Activated CD4-positive, alpha-beta T cell treated with anti-CD3 and anti-CD28 coated beads for 36 hours (primary cell): ENCODE results near the gene PLD6. TPM values are rescaled to one million over a fixed set of nuclear protein-coding genes. Genes with fewer than 3 reads are reported as not detected.
"Not testable (repeated sequence)": the region's sequence is repeated elsewhere in the genome, so short reads cannot be mapped to it uniquely, and the experiment has no call there.

Experiments used
- ATAC-seq: fragments of 200-7000 bp; cut with Tn5 transposase; one replicate; pipeline ENCODE4 v1.10.0; 2021; ENCODE audit warnings: mild to moderate bottlenecking, moderate library complexity
- CTCF ChIA-PET: fragments of 350-600 bp; sonication (Branson Sonifier 250); formaldehyde crosslinking; loops from one replicate; lab custom pipeline; 2021; ENCODE audit warnings: antibody characterized with exemption; lab: Charles Lee
- POLR2A ChIA-PET: fragments of 350-600 bp; sonication (Branson Sonifier 250); formaldehyde crosslinking; loops from one replicate; lab custom pipeline; 2021; ENCODE audit warnings: antibody characterized with exemption, inconsistent platforms; lab: Charles Lee
- DNase-seq: peaks from one replicate; pipeline ENCODE4 v3.0.0-alpha.2; 2020
- H3K27ac Mint-ChIP-seq: one replicate; pipeline ENCODE4 v1.8.0; 2021; ENCODE audit warnings: mixed read lengths
- H3K27me3 Mint-ChIP-seq: one replicate; pipeline ENCODE4 v1.8.0; 2021; ENCODE audit warnings: mixed read lengths
- H3K36me3 Mint-ChIP-seq: one replicate; pipeline ENCODE4 v1.8.0; 2021; ENCODE audit warnings: low read depth, mixed read lengths
- H3K4me1 Mint-ChIP-seq: one replicate; pipeline ENCODE4 v1.8.0; 2021; ENCODE audit warnings: mixed read lengths
- H3K4me3 Mint-ChIP-seq: one replicate; pipeline ENCODE4 v1.8.0; 2021; ENCODE audit warnings: mild to moderate bottlenecking, moderate library complexity, mixed read lengths
- H3K9me3 Mint-ChIP-seq: one replicate; pipeline ENCODE4 v1.8.0; 2021; ENCODE audit warnings: low read depth, mixed read lengths
- intact Hi-C, 2 experiments: fragments of 100-400 bp; cut with DNase I in 1 of 2; cut with micrococcal nuclease in 1 of 2; formaldehyde crosslinking; loops; one replicate each; pipeline versions ENCODE4 v1.14.2 to v1.15.1; 2022 to 2024; cut with DNase I, micrococcal nuclease
- total RNA-seq, 2 experiments: library from RNA; stranded (reverse); gene quantifications; one replicate each; pipeline ENCODE4 v1.2.3, GENCODE V29; 2021

Gene PLD6
- total RNA-seq, 2 experiments from 2014 or later, result 8.3 to 9.9 TPM

GRCh38 chr17:17200311-17200710 lies 5.8 kb downstream of the PLD6 start:
- Mint-ChIP-seq H3K36me3 (peaks cover 35% of the 10 kb centered on the region), H3K4me1 (peaks cover 22% of the 10 kb centered on the region), H3K4me3 (no peak overlapping the region), H3K27me3 (no peaks in the 10 kb centered on the region), H3K9me3 (no peaks in the 10 kb centered on the region), H3K27ac (no peak overlapping the region)
- no peak for DNase-seq
- CTCF ChIA-PET, result interaction anchor here (0.7 to 1.8 kb wide), 4 partner anchors 8 to 346 kb away, joined by 3 to 5 read pairs (median 4); no protein-coding TSS in a partner anchor
- POLR2A ChIA-PET, result interaction anchor here (0.6 kb wide), 1 partner anchor 110 kb away, joined by 7 read pairs; no protein-coding TSS in a partner anchor
- ATAC-seq, result no peak
- intact Hi-C loops, result no loop called here

- Mint-ChIP-seq H3K9me3 (no peaks in the 10 kb centered on the region), H3K36me3 (peaks cover 18% of the 10 kb centered on the region), H3K4me3 (no peak overlapping the region), H3K27me3 (no peaks in the 10 kb centered on the region), H3K27ac (peak overlapping the region; percentile 14), H3K4me1 (peaks cover 7% of the 10 kb centered on the region)
- intact Hi-C loops, result no loop called here
- ATAC-seq (no peak), DNase-seq (no peak)
- CTCF ChIA-PET, result interaction anchor here (1.0 kb wide), 1 partner anchor 14 kb away, joined by 3 read pairs; no protein-coding TSS in a partner anchor
- POLR2A ChIA-PET, result no interaction called here
These were observed 7.9 kb downstream of the PLD6 start for GRCh38 chr17:17198281-17198680.

DNA sequence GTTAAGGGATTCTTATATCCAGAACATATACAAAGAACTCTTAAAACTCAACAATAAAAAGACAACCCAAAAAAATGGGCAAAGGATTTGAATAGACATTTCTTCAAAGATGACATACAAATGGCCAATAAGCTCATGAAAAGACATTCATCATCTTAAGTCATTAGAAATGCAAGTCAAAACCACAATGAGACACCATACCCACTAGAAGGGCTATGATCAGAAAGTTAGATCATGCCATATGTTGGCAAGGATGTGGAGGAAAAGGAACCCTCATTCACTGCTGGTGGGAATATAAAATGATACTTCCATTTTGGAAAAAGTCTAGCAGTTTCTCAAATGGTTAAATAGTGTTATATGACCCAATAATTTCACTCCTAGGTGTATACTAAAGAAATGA lies 9.4 kb downstream of the PLD6 start:
- no peak for DNase-seq
- H3K4me3 Mint-ChIP-seq, result no peak overlapping the region
- no peaks in the 10 kb centered on the region for H3K27me3 Mint-ChIP-seq
- H3K36me3 Mint-ChIP-seq, result peaks cover 8% of the 10 kb centered on the region
- intact Hi-C loops, result no loop called here
- ChIA-PET CTCF (interaction anchor here (0.8 kb wide), 2 partner anchors 11 to 55 kb away, joined by 3 to 4 read pairs; no protein-coding TSS in a partner anchor), POLR2A (interaction anchor here (0.7 to 1.5 kb wide), 2 partner anchors 12 to 26 kb away, joined by 4 to 7 read pairs; no protein-coding TSS in a partner anchor)
- H3K27ac Mint-ChIP-seq, result no peak overlapping the region
- peaks cover 6% of the 10 kb centered on the region for H3K4me1 Mint-ChIP-seq
- no peaks in the 10 kb centered on the region for H3K9me3 Mint-ChIP-seq
- ATAC-seq, result no peak

DNA sequence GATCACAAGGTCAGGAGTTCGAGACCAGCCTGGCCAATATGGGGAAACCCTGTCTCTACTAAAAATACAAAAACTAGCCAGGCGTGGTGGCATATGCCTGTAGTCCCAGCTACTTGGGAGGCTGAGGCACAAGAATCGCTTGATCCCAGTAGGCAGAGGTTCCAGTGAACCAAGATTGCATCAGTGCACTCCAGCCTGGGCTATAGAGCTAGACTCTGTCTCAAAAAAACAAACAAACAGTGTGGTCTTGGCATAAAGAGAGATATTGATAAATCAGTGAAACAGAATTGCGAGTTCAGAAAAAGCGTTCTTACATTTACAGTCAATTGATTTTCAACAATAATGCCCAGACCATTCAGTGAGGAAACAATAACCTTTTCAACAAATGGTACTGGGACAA lies 10.7 kb downstream of the PLD6 start:
- H3K36me3 Mint-ChIP-seq, intact Hi-C loops, CTCF ChIA-PET, ATAC-seq, H3K4me1 Mint-ChIP-seq, POLR2A ChIA-PET, H3K27me3 Mint-ChIP-seq, H3K27ac Mint-ChIP-seq, DNase-seq, H3K9me3 Mint-ChIP-seq, H3K4me3 Mint-ChIP-seq: not testable (repeated sequence)

DNA sequence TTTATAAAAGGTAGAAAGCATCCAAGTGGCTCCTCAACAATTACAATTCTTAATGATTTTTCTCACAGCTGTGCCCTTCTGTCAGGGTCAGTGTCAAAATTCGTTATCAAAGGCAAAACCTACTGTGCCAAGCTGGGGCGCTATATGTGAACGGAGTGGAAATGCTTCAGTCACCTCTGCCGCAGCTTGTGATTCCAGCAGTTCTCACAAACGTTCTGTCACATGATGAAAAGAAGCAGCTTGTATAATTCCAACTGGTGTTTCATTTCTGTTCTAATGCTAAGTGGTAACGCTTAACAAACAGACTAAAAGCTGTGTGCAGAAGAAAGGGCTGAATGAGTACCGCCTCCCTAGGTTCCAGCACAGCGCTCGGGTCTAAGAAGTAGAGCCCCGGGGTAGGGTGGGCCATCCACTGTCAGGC lies 14.2 kb downstream of the PLD6 start:
- no peak overlapping the region for H3K27ac Mint-ChIP-seq
- CTCF ChIA-PET, result interaction anchor here (0.9 to 1.4 kb wide), 5 partner anchors 9 to 51 kb away, joined by 3 to 5 read pairs (median 3); no protein-coding TSS in a partner anchor

GRCh38 chr17:17191346-17191792 lies 14.8 kb downstream of the PLD6 start:
- Mint-ChIP-seq H3K27me3 (no peaks in the 10 kb centered on the region), H3K4me3 (no peak overlapping the region), H3K4me1 (peaks cover 8% of the 10 kb centered on the region), H3K9me3 (no peaks in the 10 kb centered on the region), H3K27ac (no peak overlapping the region), H3K36me3 (no peaks in the 10 kb centered on the region)
- intact Hi-C loops, result no loop called here
- CTCF ChIA-PET, result interaction anchor here (0.7 to 1.4 kb wide), 4 partner anchors 10 to 50 kb away, joined by 3 read pairs; no protein-coding TSS in a partner anchor
- DNase-seq, result no peak
- no peak for ATAC-seq
- POLR2A ChIA-PET, result no interaction called here

More for the DNA sequence above, 14.2 kb downstream of the PLD6 start:
- intact Hi-C loops, result no loop called here
- no peak for DNase-seq
- Mint-ChIP-seq H3K36me3 (no peaks in the 10 kb centered on the region), H3K27me3 (no peaks in the 10 kb centered on the region), H3K4me1 (peaks cover 4% of the 10 kb centered on the region), H3K9me3 (no peaks in the 10 kb centered on the region), H3K4me3 (no peak overlapping the region)
- ATAC-seq, result no peak
- POLR2A ChIA-PET, result no interaction called here

GRCh38 chr17:17190188-17190587 lies 15.9 kb downstream of the PLD6 start:
- Mint-ChIP-seq H3K27ac (no peak overlapping the region), H3K4me3 (no peak overlapping the region), H3K9me3 (no peaks in the 10 kb centered on the region), H3K27me3 (no peaks in the 10 kb centered on the region), H3K36me3 (peaks cover 5% of the 10 kb centered on the region), H3K4me1 (peaks cover 19% of the 10 kb centered on the region)
- ChIA-PET POLR2A (interaction anchor here (0.5 kb wide), 1 partner anchor 357 kb away, joined by 3 read pairs; no protein-coding TSS in a partner anchor), CTCF (interaction anchor here (0.6 kb wide), 1 partner anchor 83 kb away, joined by 3 read pairs; no protein-coding TSS in a partner anchor)
- no peak for ATAC-seq
- no peak for DNase-seq
- intact Hi-C loops, result no loop called here

- CTCF ChIA-PET, result interaction anchor here (0.8 kb wide), 2 partner anchors 80 to 122 kb away, joined by 3 to 5 read pairs; no protein-coding TSS in a partner anchor
- Mint-ChIP-seq H3K27ac (no peak overlapping the region), H3K36me3 (peaks cover 8% of the 10 kb centered on the region)
These were observed 16.6 kb downstream of the PLD6 start for GRCh38 chr17:17189559-17189958.

DNA sequence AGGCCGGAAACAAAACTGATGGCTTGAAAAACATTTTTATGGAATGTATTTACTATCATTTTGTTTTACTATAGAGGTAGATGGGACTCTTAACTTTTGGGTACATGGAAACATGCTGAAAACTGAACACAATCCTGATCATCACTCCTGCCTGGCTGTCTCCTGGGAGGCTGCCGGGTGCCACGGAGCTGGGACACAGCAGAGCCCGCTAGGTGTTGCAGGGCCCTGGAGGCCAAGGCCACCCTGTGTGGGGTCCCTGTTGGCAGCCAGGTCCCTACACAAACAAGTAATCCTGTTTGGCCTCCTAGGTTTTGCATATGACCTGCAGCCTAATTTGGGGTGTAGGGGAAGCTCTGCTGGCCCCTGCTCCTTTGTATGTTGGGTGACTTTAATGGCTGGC lies 17.5 kb downstream of the PLD6 start:
- ChIA-PET POLR2A (no interaction called here), CTCF (interaction anchor here (0.6 to 0.8 kb wide), 2 partner anchors 123 to 872 kb away, joined by 3 read pairs; no protein-coding TSS in a partner anchor)
- H3K27me3 Mint-ChIP-seq, result no peaks in the 10 kb centered on the region
- H3K9me3 Mint-ChIP-seq, result no peaks in the 10 kb centered on the region
- no peak for DNase-seq
- peaks cover 13% of the 10 kb centered on the region for H3K36me3 Mint-ChIP-seq
- no peak overlapping the region for H3K4me3 Mint-ChIP-seq
- ATAC-seq, result no peak
- no peak overlapping the region for H3K27ac Mint-ChIP-seq
- intact Hi-C loops, result no loop called here
- peaks cover 36% of the 10 kb centered on the region for H3K4me1 Mint-ChIP-seq

More at GRCh38 chr17:17189559-17189958, 16.6 kb downstream of the PLD6 start:
- DNase-seq (no peak), ATAC-seq (no peak)
- H3K27me3 Mint-ChIP-seq, result no peaks in the 10 kb centered on the region
- POLR2A ChIA-PET, result interaction anchor here (0.7 kb wide), 2 partner anchors 25 to 66 kb away, joined by 3 to 7 read pairs; no protein-coding TSS in a partner anchor
- no peak overlapping the region for H3K4me3 Mint-ChIP-seq
- no peaks in the 10 kb centered on the region for H3K9me3 Mint-ChIP-seq
- intact Hi-C loops, result no loop called here
- peaks cover 26% of the 10 kb centered on the region for H3K4me1 Mint-ChIP-seq

GRCh38 chr17:17186551-17187505 lies 19.3 kb downstream of the PLD6 start:
- POLR2A ChIA-PET, result no interaction called here
- peaks cover 52% of the 10 kb centered on the region for H3K4me1 Mint-ChIP-seq
- intact Hi-C loops, result no loop called here
- no peaks in the 10 kb centered on the region for H3K9me3 Mint-ChIP-seq
- ATAC-seq (no peak), DNase-seq (no peak)
- CTCF ChIA-PET, result interaction anchor here (0.5 kb wide), 1 partner anchor 8 kb away, joined by 5 read pairs; no protein-coding TSS in a partner anchor
- no peaks in the 10 kb centered on the region for H3K27me3 Mint-ChIP-seq
- peak overlapping the region; percentile 83 for H3K27ac Mint-ChIP-seq
- no peak overlapping the region for H3K4me3 Mint-ChIP-seq
- peaks cover 18% of the 10 kb centered on the region for H3K36me3 Mint-ChIP-seq

- ChIA-PET POLR2A (no interaction called here), CTCF (interaction anchor here (1.1 kb wide), 1 partner anchor 12 kb away, joined by 3 read pairs; no protein-coding TSS in a partner anchor)
- ATAC-seq, result peak; percentile 75
- Mint-ChIP-seq H3K36me3 (peaks cover 23% of the 10 kb centered on the region), H3K27ac (peak overlapping the region; percentile 83), H3K4me1 (peaks cover 58% of the 10 kb centered on the region), H3K4me3 (no peak overlapping the region), H3K27me3 (no peaks in the 10 kb centered on the region), H3K9me3 (no peaks in the 10 kb centered on the region)
- intact Hi-C loops, result no loop called here
- DNase-seq, result peak; percentile 83
These were observed 20.1 kb downstream of the PLD6 start for GRCh38 chr17:17186051-17186450.
